ENCODE results near the gene NCAPG2.

NCAPG2 gene

GRCh38 chr7:158732494-158733219 lies 28.1 kb upstream of the NCAPG2 start:
- no peak for DNase-seq

- no peak for DNase-seq
Observed at GRCh38 chr7:158731761-158732160, 27.2 kb upstream of the NCAPG2 start.

- no peak for DNase-seq
Observed at GRCh38 chr7:158730383-158731346, 26.1 kb upstream of the NCAPG2 start.

GRCh38 chr7:158729646-158730382 lies 25.2 kb upstream of the NCAPG2 start:
- no peak for DNase-seq

- no peak for DNase-seq
Observed at GRCh38 chr7:158728911-158729645, 24.5 kb upstream of the NCAPG2 start.

- no peak for DNase-seq
Observed at GRCh38 chr7:158727690-158728089, 23.1 kb upstream of the NCAPG2 start.

GRCh38 chr7:158726277-158726807 lies 21.7 kb upstream of the NCAPG2 start:
- DNase-seq: no peak

GRCh38 chr7:158725506-158725800 lies 20.8 kb upstream of the NCAPG2 start:
- DNase-seq: no peak

GRCh38 chr7:158724658-158725505 lies 20.3 kb upstream of the NCAPG2 start:
- no peak for DNase-seq

GRCh38 chr7:158723714-158724385 lies 19.2 kb upstream of the NCAPG2 start:
- no peak for DNase-seq

GRCh38 chr7:158723266-158723665 lies 18.7 kb upstream of the NCAPG2 start:
- no peak for DNase-seq

- DNase-seq: no peak
Observed at GRCh38 chr7:158722574-158723237, 18.1 kb upstream of the NCAPG2 start.

GRCh38 chr7:158720112-158720511 lies 15.5 kb upstream of the NCAPG2 start:
- DNase-seq: no peak

- no peak for DNase-seq
Observed at GRCh38 chr7:158716802-158717201, 12.2 kb upstream of the NCAPG2 start.

GRCh38 chr7:158710651-158711102 lies 6.1 kb upstream of the NCAPG2 start:
- DNase-seq: no peak

- no peak for DNase-seq
Observed at GRCh38 chr7:158707610-158708009, 3.0 kb upstream of the NCAPG2 start.

GRCh38 chr7:158706710-158707590 lies 2.3 kb upstream of the NCAPG2 start:
- no peak for DNase-seq

GRCh38 chr7:158706273-158706704 lies 1.7 kb upstream of the NCAPG2 start:
- no peak for DNase-seq

- DNase-seq: no peak
Observed at GRCh38 chr7:158705234-158705850, 738 bp upstream of the NCAPG2 start.
